Mammary epithelial cell (primary cell): ENCODE measurements around the gene PAFAH1B2.

Experiments used
- EZH2 ChIP-seq: IDR thresholded peaks from 2 replicates; pipeline ENCODE4 v1.6.1; 2012; ENCODE audit warnings: low read length, inconsistent platforms, borderline replicate concordance
- TF ChIP-seq, protein P1 (sequence below), 2 donors: IDR thresholded peaks in 1 of 2; conservative IDR thresholded peaks in 1 of 2; 2 replicates each; pipeline ENCODE4 v1.5.1; 2011 to 2012; ENCODE audit warnings: inconsistent platforms in 2 of 2, low read length in 2 of 2, mild to moderate bottlenecking in 2 of 2, control low read depth in 1 of 2, low read depth in 1 of 2; ENCODE audit not compliant: insufficient read depth in 1 of 2; ENCODE audit errors: extremely low read depth in 1 of 2

- TF ChIP-seq, protein P1, sequence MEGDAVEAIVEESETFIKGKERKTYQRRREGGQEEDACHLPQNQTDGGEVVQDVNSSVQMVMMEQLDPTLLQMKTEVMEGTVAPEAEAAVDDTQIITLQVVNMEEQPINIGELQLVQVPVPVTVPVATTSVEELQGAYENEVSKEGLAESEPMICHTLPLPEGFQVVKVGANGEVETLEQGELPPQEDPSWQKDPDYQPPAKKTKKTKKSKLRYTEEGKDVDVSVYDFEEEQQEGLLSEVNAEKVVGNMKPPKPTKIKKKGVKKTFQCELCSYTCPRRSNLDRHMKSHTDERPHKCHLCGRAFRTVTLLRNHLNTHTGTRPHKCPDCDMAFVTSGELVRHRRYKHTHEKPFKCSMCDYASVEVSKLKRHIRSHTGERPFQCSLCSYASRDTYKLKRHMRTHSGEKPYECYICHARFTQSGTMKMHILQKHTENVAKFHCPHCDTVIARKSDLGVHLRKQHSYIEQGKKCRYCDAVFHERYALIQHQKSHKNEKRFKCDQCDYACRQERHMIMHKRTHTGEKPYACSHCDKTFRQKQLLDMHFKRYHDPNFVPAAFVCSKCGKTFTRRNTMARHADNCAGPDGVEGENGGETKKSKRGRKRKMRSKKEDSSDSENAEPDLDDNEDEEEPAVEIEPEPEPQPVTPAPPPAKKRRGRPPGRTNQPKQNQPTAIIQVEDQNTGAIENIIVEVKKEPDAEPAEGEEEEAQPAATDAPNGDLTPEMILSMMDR (conservative IDR thresholded peaks at IDR 0.05 in 1 of 2, IDR thresholded peaks at IDR 0.05 in 1 of 2; ENCODE audit: extremely low read depth in 1 of 2, insufficient read depth in 1 of 2, low read depth in 1 of 2, low read length in 2 of 2): no peak
- TF ChIP-seq EZH2: no peak
These were observed 13.2 kb upstream of the PAFAH1B2 start for GRCh38 chr11:117130879-117131278.
